Hematopoietic multipotent progenitor cell treated with erythropoietin and hydrocortisone succinate and interleukin-3 and kit ligand, for 6 days (in vitro differentiated cells): ENCODE results near the gene PIH1D1.

Experiments used
- DNase-seq: peaks from one replicate; pipeline ENCODE4 v3.0.0-alpha.2; 2015

The PIH1D1 gene

DNA sequence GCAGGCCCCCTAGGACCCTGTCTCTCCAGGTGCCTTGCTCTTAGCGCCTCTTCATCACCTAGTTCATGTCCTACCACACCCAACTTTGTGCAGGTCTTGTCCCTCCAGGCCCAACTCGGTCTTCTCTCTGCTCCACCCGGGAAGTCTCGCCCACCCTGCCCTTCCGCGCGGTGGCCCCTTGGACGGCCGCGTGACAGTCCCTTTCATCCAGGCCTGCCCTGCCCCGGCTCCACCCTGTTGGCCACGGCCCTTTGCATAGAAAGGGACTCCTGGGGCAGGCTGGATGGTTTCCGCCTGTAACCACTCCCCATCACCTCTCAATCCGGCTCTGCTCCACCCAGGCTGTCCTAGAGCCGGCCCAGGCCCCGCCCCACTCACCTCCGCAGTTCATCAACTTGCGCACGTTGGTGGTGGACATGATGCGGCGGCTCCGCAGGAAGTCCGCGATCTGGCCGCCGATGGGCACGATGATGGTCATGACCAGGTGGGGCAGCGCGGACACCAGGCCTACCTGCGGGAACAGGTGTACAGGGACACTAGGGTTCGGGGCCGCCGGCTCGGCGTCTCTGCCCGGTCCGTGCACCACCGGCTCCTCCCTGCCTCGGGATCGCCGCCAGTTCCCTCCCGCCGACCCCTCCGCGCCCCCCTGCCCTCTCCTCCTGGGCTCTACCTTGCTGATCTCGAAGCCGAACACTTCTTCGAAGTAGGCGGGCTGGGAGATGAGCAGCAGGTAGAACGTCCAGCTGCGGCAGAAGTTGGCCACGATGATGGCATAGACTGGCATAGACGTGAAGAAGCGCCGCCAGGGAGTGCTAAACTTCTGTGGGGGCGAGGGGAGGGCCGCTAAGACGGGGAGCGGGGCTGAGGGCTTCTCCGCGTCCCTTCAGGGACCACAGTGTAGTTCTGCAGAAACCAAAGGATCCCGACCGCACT, 19.2 kb downstream of the PIH1D1 start:
- peak; percentile 55 for DNase-seq

DNA sequence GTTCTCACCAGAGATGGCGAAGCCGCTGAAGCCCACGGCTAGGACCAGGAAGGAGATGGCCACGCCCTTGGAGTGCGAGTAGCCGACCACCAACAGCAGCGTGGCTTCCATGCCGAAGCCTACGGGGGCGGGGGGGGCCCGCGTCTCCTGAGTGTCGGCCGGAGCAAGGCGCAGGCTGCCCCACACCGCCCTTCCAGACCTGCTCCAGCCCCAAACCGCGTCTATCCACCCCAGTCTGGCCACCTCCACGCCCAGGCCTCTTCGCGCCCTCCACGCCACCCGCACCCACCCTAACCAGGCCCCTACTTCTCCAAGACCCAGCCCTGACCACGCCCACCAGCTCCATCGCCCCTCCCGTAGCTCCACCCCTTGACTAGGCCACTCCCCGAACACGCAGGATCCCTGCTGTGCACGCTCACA, 20.3 kb downstream of the PIH1D1 start:
- peak; percentile 44 for DNase-seq

DNA sequence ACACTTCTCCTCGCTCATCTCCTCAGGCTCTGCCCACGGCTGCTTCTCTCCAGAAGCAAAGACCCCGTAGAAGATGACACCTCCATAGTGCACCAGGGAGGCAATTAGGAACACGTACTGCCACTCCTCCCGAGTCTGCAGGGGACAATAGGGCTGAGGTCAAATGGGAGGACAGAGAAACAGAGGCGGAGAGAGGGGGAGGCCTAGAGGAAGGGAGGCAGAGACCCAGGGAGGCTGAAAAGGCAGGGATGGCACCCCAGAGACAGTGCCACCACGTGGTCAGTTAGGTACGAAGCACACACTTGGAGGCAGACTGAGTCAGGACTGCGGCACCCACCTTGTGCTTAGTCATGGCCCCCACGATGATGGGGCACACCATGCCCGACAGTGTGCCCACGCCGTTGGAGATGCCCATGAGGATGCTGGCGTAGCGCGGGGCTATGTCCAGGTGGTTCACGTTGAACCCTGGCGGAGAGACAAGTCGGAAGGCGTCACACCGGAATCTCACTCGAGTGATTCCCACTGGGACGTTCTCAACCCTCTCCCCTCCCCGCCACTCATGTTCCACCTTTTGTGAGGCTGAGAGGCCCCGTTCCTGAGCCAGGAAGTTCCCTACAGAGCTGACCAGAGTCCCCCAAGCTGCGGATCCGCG, 20.8 kb downstream of the PIH1D1 start:
- peak; percentile 69 for DNase-seq

DNA sequence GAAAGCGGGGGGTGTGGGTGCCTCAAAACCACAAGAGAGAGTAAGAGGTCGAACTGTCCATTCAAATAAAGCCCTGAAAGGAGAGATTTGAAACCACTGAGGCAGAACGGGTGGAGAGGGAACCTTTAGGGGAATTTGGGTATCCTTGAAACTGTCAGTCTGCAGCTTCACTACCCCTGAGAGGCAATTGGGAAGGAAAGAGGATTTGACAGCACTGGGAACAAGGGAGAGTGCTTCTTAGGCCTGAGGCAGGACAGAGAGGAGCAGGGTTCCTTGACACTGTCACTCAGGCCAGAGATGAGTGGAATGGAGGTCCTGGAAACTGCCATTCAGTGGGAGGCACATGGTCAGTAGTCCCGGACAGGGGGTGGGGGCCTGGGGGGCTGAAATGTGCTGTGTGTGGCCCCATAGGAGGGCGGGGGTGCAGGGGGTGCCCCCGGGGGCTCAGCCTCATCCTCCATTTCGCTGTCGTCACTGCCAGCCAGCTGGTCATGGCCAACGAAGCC, 21.4 kb downstream of the PIH1D1 start:
- DNase-seq: no peak

DNA sequence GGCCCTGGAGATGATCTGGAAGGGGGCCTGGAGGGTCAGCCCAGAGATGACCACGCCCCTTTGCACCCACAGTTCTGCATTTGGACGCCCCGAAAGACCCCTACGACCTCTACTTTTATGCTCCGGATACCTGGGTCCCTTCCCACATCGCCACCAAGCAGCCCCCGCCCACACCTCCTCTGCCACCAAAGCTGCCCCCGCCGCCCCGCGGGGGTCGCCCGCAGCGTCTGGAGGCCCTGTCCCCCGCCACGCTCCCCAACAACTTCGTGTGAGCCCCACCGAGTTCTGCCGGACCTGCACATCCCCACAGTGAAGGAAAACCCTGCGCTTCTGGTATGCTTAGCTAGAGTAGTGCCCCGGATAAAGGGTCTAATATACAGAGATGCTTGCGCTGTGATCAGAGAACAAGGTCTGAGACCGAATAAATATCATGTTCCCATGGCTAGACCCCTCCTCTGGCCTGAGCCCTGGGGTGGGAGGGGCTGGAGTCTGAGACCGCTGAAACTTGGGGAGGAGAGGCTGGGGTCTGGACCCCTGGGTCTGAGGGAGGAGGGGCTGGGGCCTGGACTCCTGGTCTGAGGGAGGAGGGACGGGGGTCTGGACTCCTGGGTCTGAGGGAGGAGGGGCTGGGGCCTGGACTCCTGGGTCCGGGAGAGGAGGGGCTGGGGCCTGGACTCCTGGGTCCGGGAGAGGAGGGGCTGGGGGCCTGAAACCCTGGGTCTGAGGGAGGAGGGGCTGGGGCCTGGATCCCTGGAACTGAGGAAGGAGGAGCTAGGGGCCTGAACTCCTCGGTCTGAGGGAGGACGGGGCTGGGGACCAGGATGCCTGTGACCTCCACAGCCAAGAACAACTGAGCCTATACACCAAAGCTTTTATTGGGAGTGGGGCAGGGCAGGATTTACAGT, 22.8 kb downstream of the PIH1D1 start:
- no peak for DNase-seq

DNA sequence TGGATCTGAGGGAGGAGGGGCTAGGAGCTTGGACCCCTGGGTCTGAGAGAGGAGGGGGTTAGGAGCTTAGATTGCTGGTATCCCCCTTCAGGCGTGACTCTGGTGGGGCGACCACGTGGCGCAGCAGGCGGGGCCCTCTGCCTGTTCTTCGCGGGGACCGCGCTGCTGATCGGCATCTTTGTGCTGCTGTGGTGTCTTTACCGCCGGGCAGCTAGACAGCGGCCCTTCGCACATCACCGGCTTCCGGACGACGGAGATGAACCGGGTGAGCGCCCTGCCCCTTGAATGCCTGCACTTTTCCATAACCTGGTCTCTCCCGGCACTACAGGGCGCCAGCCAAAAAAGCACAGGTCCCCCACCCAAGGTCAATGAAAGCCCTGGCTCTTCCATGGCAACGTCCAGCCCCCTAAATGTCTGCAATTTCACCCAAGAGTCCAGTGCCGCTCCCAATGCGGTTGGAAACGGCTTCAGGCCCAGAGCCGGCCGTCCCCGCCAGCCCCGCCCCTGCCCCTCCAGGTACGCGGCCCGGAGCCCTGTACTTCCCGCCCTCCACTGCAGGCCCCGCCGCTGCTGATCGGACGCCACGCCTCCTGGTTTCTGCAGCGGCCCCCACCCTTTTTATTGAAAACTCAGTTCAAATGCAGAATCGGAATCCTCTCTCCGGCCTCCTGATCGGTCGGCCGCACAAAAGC, 23.6 kb downstream of the PIH1D1 start:
- peak; percentile 41 for DNase-seq

DNA sequence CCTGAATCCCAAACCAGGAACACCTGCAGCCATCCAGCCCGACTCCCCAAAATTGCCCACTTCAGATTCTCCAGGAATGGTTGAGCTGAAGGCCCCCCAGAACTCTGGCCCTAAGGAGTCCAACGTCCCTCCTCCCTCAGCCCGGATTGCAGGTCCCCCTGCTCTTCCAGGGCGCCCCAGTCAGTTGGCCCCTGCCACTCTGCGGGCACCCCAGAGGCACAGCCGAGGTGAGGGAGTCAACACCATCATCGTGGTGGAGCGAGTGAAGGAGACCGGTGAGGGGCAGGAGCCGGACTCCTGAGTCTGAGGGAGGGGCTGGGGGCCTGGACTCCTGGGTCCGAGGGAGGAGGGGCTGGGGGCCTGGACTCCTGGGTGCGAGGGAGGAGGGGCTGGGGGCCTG, 24.3 kb downstream of the PIH1D1 start:
- DNase-seq: no peak

DNA sequence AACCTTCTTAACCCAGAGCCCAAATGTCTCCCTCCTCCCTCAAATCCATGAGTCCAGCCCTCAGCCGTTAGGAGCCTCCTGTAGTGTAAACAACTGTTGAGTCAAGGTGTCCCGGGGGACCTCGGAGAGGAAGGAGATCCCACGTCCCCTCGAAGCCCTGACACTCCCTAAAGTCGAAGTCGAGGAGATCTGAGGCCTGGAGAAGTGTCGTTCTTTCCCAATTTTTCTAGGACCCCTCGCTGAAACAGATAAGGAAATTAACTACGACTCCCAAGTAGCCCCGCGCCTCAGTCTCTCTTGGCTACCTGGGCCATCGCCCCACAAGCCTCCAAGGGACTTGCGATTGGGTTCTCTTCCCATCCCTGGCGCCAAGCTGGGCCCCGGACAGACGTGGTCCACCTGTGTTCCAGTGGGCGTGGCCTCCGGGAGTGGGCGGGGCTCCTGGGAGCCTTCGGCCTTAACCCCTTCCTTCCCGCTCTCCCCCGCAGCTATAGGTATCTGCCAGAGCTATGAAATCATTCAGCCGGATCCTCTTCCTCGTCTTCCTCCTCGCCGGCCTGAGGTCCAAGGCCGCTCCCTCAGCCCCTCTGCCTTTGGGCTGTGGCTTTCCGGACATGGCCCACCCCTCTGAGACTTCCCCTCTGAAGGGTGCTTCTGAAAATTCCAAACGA, 25.6 kb downstream of the PIH1D1 start:
- peak; percentile 34 for DNase-seq

DNA sequence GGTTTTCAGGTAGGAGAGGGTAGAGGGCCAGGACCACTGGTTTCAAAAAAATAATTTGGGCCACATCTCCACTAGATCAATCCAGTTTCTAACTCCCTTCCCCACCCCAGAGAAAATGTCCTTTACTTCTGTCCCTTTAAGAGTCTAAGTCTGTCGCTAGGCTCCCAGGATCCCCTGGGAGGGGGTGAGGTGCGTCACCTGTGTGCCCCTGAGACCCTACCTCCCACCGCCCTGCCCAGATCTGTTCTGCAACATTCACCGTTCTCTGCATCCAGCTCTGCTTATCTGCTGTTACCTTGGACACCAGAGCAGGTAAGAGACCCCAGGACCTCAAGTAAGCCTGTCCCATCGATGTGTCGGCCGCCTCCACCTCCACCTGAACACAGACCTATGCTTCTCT, 26.4 kb downstream of the PIH1D1 start, which contains the start of gene GFY:
Gene GFY, plus strand, starts transcription at position 211 of the 400 bp plus-strand sequence. CDS start 1,043 bp downstream, outside the sequence.
- no peak for DNase-seq

DNA sequence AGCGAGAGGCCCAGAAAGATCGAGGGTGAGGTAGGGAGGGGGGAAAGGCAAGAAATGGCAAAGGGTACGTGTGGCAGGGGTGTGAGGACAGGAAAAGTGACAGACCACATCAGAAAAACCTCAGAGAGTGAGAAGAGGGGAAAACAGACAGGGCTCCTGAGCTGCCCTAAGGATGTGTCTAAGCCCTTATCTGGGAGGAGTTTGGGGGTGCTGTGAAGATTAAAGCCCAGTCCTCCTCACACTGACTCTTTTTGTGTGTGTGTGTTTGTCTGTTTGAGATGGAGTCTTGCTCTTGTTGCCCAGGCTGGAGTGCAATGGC, 27.7 kb downstream of the PIH1D1 start:
- DNase-seq: no peak

DNA sequence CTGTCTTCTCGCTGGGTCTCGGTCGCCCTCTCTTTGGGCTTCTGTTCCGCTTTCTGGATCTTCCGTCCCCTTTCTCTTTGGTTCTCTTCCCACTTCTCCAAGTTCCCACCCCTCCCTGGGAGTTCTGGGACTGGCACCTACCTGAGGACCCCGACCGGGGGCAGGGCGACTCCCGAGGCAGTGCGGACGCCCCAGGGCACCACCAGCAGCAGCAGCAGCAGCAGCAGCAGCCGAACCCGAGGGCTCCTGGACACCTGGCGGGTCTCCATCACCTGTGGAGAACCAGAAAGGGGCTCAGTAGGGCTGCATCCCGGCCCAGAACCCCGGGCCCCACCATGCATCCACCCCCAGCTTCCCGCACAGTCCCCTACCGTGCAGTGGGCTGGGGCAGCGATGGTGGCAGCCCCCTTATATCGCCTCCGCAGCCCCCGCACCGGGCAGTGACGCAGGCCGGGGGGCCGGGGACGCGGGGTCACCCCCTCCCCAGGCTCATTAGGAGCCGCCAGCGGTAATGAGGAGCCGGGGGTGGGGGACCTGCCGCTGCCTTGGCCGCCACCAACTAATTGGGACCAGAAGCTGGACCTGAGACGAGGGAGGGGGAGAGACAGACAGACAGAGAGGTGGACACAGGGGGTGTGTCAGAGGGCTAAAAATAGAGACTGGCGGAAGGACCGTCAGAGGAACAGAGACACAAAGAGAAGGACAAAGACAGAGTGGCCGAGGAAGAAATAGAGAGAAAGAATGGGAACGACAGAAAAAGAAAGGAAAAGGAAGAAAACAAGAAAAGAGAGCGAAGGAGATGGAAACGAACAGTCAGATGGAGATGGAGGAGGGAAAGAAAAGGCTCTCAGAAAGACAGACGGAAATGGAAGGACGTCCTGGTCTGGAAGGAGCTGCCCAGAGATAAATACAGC, 28.3 kb downstream of the PIH1D1 start, which contains the start of gene PTH2:
Gene PTH2, minus strand, starts transcription at position 371 of the 914 bp plus-strand sequence. Its CDS starts 102 bp downstream, at position 269.
- no peak for DNase-seq

DNA sequence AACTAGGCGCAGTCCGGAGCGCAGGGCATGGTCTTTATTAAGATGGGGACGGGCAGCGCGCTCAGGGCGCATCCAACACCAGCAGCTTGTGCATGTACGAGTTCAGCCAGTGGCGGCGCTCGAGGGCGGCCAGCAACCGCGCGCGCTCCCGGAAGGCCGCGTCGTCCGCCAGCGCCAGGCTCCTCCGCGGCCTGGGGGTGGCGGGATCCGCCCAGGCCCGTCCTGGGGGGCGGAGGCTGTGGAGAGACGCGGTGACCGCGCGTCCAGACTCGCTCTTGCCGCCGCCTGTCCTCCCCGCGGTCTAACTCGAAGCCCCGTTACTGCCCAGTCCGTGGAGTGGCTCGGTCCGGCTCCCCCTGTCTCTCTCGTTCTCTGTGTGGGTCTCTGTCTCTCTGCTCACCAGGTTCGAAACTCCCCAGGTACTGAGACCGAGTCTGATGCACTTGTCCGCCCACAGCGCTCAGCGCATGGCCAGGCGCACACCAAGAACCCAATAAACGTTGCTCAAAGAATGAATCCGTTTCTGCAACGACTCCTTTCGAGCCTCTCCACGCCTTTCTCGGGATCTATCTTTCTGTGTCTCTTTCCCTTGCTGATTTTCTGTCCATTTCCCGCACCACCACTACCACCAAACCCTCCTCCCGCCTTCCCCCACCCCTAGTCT, 29.1 kb downstream of the PIH1D1 start:
- DNase-seq: peak; percentile 60

DNA sequence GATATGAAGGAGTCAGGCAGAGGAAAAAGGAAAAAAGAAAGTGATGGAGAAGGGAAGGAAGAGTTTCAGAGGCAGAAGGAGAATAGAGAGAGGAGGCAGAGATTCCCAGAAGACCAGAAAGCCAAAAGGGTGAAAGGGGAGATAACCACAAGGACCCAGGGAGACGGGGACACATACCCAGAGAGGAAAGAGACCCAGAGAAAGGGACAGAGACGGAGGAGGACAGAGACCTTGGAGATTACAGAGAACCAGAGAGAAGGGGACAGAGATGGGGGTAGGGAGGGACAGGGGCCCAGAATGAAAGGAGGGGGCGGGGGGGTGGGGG, 29.8 kb downstream of the PIH1D1 start:
- no peak for DNase-seq

DNA sequence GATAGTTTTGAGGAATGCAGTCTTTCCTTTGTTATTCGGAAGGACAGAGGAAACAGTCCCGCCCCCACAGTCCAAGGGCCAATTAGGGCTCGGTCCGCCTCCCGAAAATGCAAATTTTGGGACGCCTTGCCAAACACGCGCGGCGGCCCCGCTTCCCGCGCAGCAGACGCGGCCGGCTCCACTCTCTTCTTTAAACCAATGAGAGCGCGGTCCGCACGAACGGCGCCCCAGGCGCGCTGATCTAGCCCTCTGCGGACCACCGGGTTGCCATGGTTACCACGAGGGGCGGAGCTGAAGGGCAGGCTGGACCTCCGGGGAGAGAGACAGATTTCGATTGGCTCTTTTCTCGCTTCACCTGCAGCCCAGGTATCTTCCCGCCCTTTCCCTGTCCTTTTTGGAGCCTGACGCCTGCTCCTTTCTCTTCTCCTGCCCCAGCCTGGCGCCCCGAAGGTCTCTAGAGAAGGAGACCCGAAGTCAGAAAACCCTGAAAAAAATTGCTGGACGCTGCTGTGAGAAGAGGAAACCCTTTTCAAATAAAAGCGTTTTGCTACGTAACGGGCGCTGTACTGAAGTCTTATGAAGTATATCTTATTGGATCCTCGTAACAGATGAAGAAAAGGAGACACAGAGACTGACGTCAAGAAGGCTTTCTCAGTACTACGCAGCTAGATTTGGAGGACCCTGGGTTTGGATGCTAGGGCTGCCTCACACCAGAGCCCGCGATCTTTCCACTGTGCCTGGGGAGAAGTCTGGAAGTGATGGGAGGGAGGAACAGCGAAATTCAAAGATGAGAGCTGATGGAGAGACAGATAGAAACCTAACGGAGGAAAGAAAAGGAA, 30.4 kb downstream of the PIH1D1 start:
- DNase-seq: peak; percentile 81

DNA sequence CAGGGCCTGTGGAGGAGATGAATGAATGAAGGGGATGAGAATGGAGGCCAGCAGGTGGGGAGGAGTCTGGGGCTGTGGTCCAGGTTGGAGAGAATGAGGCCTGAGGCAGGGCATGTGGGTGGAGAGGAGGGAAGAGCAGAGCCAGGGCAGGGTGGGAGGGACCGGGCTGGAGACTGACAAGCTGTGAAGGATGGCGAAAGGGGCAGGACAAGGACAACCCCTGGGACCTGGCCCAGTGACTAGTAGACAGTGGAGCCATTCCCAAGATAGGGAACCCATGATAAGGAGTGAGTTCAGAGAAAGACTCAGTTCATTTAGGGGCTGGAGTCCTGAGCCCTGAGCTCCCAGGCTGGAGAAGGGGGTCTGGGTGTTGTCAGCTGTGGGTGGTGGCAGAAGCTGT, 31.4 kb downstream of the PIH1D1 start:
- no peak for DNase-seq

DNA sequence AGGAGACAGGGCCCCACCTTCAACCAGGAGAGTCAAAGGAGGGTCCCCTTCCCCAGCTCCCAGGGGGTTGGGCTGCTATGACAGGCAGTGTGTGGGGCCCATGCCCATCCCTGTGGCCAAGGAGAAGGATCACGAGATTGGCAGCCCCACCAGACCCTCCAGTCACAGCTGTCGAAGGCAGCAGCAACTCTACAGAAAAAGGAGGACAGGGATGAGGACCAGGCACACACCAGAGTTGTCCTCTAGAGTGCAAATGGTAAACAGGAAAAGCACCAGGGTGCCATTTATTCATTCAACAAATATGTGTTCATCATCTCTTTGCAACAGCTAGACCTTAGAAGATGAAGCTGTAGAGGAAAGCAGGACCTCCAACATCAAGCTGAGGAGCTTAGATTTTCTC, 32.4 kb downstream of the PIH1D1 start:
- DNase-seq: no peak

DNA sequence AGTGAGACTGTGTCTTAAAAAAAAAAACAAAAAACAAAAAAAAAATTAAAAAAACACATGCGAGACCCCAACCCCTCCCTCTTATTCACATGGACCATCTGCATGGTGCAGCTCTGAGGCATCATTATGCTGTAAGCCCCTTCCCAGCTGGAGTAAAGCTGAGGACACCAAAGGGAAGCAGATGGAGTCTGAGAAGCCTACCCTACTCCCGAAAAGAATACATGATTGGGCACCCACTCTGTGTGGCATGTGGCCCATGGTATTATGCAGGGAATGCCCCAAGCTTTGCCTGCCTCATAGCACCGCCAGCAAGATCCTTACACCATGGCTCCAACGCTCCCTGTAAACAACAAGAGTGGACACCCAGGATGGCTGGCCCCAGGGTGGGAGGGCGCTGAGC, 33.1 kb downstream of the PIH1D1 start:
- no peak for DNase-seq

DNA sequence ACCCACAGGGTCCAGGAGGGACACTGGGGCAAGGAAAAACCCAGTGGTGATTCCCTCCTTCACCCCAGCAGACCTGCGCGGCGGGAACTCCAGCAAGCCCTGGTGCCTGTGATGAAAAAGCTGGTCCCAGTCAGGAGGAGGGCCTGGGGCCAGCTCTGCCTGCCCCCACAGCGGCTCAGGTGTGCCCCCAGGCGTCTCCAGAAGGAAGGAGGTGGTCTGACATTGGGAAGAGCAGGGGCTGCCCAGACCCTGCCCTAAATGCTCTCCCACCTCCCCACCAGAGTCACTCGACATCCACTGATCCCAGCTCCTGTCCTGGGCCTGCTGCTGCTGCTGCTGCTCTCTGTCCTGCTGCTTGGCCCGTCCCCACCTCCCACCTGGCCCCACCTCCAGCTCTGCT, 34.5 kb downstream of the PIH1D1 start:
- DNase-seq: no peak

DNA sequence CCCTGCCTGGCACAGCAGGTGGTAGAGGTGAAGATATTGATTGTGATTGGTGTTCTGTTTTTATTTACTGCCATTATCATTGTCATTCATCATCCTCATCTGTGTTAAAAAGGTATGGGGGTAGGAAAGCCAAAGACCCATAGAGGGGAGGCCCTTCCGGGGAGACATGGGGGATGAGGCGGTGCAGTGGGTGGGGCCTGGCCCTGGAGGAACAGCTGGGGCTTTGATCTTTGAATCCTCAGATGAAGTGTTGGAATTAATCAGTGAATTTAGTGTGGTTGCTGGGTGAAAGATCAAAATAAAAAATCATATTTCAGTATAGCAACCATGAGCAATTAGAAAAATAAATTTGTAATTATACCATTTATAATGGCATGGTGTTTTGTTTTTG, 35.8 kb downstream of the PIH1D1 start:
- no peak for DNase-seq
